HFF-Myc (cell line): ENCODE measurements around the gene NCDN.
"Not testable (repeated sequence)": the region's sequence is repeated elsewhere in the genome, so short reads cannot be mapped to it uniquely, and the experiment has no call there.

ENCODE experiments used
- DNase-seq: peaks from one replicate; pipeline ENCODE4 v3.0.0-alpha.2; 2011; ENCODE audit warnings: low read depth; ENCODE audit errors: extremely low read depth
- H3K4me3 ChIP-seq: replicated peaks from 2 replicates; pipeline ENCODE4 v1.5.1; 2011; ENCODE audit warnings: low read depth, mild to moderate bottlenecking, control low read depth, low read length
- TF ChIP-seq, protein P1 (sequence below): IDR thresholded peaks from 2 replicates; pipeline ENCODE4 v1.5.1; 2012; ENCODE audit warnings: mild to moderate bottlenecking, low read depth, low read length, control low read depth; ENCODE audit errors: missing control alignments

NCDN gene

DNA sequence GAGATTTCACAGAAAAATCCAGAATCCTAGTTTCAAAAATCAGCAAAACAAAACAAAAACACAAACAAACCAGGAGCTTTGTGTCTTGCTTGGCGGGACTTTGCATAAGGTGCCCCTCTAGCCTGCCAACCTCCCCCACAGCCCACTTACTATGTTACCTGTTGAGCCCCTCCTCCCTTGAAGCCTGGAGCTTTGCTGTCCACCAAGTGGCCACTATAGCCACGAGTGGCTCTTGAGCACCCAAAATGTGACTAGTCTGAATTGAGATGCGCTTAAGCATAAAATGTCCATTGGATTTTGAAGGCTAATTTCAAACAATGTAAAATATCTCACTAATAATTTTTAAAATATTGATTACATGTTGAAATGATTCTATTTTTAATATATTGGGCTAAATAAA lies 27.7 kb downstream of the NCDN start:
- TF ChIP-seq, protein P1, sequence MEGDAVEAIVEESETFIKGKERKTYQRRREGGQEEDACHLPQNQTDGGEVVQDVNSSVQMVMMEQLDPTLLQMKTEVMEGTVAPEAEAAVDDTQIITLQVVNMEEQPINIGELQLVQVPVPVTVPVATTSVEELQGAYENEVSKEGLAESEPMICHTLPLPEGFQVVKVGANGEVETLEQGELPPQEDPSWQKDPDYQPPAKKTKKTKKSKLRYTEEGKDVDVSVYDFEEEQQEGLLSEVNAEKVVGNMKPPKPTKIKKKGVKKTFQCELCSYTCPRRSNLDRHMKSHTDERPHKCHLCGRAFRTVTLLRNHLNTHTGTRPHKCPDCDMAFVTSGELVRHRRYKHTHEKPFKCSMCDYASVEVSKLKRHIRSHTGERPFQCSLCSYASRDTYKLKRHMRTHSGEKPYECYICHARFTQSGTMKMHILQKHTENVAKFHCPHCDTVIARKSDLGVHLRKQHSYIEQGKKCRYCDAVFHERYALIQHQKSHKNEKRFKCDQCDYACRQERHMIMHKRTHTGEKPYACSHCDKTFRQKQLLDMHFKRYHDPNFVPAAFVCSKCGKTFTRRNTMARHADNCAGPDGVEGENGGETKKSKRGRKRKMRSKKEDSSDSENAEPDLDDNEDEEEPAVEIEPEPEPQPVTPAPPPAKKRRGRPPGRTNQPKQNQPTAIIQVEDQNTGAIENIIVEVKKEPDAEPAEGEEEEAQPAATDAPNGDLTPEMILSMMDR: no peak
- no peak overlapping the region for H3K4me3 ChIP-seq
- no peak for DNase-seq

DNA sequence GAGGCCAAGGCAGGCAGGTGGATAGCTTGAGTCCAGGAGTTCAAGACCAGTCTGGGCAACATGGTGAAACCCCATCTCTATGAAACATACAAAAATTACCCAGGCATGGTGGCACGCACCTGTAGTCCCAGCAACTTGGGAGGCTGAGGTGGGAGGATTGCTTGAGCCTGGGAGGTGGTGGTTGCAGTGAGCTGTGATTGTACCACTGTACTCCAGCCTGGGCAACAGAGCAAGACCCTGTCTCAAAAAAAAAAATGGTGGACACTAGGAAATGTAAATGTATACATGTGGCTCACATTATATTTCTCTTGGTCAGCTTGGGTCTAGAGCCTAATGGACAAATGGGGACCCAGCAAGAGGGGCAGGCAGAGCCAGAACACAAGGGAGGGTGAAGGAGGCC lies 28.2 kb downstream of the NCDN start:
- H3K4me3 ChIP-seq, DNase-seq: not testable (repeated sequence)

DNA sequence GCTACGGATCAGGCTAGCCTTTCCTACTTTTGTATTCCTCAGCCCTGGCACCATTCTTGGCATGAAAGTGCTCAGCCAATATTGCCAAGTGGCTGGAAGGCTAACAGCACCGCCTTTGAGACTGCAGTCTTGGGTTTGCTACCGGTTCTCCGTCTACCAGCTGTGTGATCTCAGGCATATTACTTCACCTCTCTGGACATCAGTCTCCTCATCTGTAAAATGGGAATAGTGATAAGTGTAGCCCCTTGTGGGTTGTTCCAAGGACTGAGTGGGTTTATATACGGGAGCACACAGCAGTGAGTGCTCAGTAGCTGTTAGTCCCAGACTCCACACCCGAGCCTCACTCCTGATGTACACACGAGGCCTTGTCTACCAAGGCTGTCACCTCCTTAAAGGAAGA lies 29.2 kb downstream of the NCDN start:
- DNase-seq: no peak
- H3K4me3 ChIP-seq: no peak overlapping the region
- TF ChIP-seq, protein P1: no peak

DNA sequence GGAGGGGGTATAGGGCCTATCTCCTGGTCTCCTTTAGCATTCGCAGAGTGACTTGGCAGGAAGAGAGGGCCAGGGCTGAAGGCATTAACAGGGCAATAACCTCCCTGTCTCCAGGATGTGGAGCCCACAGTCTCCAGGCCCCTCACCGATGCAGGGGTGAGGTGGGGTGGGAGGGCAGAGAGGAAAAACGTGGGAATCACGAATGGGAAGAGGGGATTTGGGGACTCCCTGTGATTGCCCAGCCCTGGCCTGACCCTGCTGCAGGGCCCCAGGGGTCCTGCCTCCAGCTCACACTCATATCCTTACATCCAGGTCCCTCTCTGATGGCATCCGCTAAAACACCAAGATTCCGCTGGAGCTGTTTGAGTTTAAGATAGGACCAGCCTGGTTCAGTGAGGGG lies 30.1 kb downstream of the NCDN start:
- TF ChIP-seq, protein P1: no peak
- no peak overlapping the region for H3K4me3 ChIP-seq
- no peak for DNase-seq

DNA sequence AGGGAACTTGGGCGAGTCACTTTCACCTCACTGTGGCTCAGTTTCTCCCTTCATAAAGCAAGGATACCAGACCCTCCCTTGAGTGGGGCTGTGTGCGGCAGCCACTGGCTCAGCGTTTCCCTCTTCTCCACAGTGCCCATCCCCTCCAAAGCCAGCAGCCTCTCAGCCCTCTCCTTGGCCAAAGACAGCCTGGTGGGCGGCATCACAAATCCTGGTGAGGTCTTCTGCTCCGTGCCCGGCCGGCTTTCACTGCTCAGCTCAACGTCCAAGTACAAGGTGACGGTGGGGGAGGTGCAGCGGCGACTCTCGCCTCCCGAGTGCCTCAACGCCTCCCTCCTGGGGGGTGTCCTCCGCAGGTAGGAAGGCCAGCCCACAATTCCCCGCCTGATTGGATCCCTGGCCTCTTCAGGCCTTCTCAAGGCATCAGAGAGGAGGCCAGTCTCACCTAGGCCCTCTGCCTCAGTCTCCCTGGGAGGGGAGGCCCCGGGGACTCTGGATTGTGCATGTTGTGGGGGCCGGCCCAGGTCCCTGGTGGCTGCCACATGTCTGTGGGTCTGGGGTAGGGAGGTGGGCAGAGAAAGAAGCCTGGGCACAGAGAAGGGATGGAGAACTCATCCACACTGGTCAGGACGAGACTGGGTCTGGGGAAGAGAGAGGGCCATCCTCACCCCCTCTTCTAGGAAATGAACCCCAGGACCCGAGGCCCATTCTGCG lies 30.8 kb downstream of the NCDN start:
- TF ChIP-seq, protein P1: no peak
- DNase-seq: no peak
- no peak overlapping the region for H3K4me3 ChIP-seq

DNA sequence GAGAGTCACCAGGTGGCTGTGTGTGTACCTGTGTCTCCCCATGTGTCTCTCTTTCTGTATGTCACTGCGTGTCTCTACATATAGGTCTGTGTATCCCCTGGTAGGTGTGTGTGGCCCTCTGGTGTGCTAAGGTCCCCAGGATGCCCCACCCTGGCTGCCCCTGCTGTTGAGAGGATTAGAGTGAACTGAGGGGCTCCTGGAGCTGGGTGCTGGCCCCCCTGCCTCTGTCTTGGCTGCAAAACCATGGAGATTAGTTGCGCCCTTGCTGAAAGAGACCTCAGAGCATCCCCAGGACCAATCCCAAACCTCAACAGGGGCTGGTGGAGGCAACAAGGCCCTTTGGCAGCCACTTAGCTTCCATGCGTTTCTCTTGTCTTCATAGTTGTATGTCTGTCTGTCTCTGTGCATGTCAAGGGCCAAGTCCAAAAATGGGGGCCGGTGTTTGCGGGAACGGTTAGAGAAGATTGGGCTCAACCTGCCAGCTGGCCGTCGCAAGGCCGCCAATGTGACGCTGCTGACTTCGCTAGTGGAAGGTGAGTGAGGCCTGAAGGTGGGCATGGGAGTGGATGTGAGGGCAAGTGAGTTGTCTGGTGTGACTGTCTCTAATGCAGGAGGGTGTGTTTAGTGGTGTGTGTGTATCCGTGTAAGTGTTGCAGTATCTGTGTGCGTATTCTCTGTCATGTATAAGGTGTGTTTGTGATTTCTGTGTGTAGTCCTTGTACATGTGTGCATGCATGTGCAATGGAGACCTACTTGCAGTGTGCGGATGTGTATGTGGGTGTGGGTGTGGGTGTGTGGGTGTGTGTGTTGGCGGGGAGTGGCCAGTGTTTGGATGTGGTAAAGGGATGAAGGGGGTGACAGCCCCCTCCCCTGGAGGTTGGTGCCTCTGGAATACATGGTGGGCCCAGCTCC lies 32.2 kb downstream of the NCDN start:
- TF ChIP-seq, protein P1: no peak
- H3K4me3 ChIP-seq: no peak overlapping the region
- no peak for DNase-seq

DNA sequence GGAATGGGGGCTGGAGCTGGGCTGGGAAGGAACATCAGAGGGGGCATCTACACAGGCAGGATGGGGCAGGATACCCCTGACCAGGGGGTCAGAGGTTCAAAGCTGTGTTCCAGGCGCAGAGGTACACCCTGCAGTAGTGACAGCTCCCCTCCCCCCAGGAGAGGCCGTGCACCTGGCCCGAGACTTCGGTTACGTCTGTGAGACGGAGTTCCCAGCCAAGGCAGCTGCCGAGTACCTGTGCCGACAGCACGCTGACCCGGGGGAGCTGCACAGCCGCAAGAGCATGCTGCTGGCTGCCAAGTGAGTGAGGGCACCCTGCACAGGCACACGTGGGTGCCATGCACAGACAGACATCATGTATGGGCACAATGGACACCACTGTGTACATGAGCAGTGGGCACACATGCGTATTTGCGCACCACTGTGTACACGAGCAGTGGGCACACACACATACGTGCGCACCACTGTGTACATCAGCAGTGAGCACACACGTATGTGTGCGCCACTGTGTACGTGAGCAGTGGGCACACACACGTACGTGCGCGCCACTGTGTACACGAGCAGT lies 33.0 kb downstream of the NCDN start:
- TF ChIP-seq, protein P1: no peak
- H3K4me3 ChIP-seq: no peak overlapping the region
- DNase-seq: no peak
